ENCODE measurements around the gene OR2B3.

DNA sequence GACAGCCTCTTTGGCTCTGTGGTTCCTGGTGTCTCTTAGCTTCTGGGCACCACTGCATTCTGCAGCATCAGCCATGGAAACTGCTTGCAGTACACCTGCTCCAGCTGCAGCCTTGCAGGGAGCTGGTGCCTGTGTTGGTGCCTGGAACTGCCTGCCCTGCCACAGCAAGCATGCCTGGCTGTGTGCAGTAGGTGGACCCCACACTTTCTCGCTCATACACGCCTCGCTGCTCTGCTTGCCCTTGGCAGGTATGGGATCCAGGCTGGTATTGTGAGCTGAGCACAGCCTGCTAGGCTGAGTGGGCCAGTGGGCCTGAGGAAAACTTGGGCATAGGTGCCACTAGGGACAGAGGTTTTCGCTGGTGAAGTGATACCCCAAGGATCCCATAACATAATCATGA lies 43.5 kb upstream of the OR2B3 start:
- TF ChIP-seq POLR2A (IDR thresholded peaks at IDR 0.05), result no peak
- TF ChIP-seq, protein P1, sequence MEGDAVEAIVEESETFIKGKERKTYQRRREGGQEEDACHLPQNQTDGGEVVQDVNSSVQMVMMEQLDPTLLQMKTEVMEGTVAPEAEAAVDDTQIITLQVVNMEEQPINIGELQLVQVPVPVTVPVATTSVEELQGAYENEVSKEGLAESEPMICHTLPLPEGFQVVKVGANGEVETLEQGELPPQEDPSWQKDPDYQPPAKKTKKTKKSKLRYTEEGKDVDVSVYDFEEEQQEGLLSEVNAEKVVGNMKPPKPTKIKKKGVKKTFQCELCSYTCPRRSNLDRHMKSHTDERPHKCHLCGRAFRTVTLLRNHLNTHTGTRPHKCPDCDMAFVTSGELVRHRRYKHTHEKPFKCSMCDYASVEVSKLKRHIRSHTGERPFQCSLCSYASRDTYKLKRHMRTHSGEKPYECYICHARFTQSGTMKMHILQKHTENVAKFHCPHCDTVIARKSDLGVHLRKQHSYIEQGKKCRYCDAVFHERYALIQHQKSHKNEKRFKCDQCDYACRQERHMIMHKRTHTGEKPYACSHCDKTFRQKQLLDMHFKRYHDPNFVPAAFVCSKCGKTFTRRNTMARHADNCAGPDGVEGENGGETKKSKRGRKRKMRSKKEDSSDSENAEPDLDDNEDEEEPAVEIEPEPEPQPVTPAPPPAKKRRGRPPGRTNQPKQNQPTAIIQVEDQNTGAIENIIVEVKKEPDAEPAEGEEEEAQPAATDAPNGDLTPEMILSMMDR (IDR thresholded peaks at IDR 0.05), result no peak
